Activated gamma-delta T cell treated with anti-CD3 and anti-CD28 coated beads, Interleukin-2, amount 50 U/mL, for 16 hours (primary cell): Measurements from ENCODE around the gene RPH3AL.

Experiments used
- DNase-seq: peaks from one replicate; pipeline ENCODE4 v3.0.0-alpha.2; 2020; ENCODE audit warnings: low read depth

RPH3AL gene

DNA sequence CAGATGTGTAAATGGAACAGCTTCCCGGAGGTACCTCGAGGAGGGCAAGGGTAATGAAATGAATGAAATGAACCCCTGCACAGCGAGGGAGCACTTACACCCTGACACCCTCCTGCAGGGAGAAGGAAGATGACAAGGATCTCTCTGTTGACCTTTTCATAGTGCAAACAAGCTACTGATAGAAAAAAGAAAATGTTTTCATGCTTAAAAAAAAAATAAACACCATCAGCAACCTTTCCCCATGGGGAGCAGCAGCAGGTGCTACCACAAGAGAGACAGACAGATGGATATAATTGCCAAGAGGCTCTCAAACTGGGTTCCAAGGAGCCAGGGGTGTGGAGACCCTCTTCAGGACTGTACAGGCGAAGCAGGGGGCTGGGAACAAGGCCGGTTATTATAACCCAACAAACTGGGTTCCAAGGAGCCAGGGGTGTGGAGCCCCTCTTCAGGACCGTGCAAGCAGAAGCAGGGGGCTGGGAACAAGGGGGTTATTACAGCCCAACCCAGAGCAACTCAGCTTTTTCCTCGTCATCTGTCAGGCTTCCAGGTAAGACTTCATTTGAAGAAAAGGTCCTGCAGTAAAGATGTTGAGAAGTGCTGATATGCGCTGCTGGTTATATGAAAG lies 718 bp upstream of the RPH3AL start:
- DNase-seq: no peak

DNA sequence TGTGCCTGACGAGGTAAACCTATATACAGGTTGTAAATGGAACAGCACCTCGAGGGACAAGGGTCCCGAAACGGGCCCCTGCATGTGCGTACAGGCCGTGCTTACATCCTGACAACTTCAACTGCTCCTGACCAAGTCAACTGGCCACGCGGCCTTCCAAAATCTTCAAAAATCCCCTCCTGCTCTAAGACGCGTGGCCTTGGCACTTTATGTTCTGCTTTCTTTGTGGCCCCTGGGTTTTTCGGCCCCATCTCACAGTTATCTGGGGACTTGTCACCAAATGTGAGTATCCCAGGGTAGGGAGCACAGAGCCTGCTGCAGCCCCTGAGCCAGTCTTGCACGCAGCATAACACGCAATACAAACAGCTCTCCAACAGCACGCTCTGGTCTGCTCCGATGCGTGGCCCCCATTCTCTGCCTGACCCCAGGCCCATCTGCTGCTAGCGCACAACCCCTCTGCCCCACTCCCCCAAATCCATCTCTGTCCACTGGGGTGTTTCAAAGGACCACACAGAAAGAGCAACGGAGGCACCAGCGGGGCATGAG lies 659 bp downstream of the RPH3AL start:
- no peak for DNase-seq

DNA sequence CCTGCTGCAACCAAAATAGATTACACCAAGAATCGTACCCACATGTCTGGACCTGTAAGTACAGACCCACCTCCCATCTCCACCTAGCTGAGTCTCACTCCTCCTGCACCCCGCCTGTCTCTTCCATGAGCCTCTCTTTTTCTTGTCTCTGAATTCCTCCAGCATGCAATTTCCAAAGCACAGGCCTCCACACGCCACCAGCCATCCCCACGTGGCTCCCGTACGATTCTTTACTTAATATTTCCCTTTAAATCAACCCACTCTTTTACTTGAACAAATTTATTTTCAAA lies 1.2 kb downstream of the RPH3AL start:
- DNase-seq: no peak

DNA sequence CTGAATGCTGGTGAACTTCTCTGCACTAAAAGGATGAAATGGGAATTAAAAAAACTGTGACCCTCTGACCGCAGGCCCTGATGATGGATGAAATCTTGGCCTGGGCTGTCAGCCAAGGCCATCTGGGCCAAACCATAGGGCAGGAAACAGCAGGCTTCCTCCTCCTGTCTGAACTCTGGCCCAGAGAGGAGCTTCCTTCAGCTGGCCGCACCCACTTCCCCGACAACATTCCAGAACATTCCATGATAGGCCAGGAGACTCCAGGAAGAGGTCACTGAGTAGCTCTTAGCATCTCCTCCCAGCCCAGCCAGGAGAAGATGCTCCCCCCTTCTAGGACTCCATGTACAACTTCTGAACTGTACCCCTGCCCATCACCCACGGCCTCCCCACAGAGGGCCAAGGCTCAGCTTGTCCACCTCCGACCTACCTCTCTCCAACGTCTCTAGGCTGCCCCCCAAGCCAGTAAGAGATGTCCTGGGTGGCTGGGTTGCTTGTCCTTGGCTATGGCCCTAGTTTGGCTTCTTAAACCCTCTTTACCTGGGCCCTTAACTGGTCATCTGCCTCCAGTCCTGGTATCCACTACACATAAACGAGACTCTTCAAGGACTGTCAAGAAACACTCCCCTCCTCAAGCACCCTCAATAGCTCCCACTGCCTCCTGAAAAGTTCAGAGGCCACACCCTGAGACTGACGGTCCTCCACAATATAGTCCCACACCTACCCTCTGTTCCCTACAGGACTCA lies 1.7 kb downstream of the RPH3AL start:
- no peak for DNase-seq

DNA sequence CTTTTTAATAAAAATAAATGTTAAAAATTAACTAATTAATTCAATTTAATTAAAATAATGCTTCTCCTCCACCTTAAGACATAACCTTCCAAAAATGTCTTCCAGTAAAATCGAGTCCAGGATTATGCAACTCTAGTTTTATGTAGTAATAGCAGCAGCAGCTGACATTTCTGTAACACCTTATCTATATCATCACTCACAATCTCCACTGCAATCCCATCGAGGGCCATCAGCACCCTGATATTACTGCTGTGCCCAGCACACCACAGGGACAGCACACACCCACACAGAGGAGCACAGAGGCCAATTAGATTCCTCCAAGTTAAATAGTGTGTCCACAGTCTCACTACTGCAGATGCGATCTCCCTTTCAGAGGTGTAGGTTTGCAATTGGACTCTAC lies 2.9 kb downstream of the RPH3AL start:
- no peak for DNase-seq

DNA sequence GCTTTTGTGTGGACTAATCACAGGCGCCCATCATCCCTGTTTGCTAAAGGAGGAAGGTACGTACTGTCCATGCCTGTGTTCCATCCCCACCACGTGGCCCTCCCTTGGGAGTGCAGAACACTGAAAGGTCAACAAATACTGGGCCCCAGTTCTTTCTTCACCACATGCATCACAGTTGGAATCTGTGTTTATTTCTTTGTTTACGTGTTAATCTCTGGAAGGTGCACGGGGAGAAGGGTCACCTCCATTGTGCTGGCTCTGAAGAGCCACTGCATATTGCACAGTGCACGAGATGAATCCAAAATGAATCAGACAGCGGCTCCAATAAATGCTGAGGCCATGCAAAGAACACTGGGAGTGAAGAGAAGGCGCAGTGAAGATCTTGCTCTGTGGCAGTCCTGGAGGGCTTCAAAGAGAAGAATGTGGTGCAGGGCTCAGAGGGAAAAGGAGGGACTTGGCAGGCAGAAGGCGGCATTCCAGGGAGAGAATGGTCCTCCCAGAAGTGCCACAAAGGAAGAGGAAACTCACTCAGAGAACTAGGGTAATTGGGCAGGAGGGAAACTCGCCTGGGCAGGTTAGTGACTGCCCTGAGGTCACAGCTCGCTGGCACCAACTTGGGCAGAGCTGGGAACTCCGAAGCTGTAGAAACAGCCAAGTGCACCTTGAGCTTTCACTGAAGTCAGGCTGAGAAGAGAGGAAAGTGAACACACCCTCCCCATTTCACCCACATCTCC lies 3.7 kb downstream of the RPH3AL start:
- no peak for DNase-seq

DNA sequence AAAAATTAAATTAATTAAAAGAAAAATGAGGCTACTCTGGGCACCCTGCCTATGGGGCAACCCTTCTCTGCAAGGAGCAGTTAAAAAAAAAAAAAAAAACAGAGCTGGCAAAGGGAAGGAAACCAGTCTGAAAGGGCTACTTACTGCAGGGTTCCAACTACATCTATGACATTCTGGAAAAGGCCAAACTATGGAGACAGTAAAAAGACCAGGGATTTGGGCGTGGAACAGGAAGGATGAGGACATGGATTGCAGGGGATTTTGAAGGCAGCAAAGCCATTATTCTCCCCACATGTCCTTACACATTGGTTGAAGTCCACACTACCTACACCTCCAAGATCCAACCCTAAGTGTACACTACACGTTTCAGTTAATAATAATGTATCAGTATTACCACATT lies 4.6 kb downstream of the RPH3AL start:
- DNase-seq: no peak

DNA sequence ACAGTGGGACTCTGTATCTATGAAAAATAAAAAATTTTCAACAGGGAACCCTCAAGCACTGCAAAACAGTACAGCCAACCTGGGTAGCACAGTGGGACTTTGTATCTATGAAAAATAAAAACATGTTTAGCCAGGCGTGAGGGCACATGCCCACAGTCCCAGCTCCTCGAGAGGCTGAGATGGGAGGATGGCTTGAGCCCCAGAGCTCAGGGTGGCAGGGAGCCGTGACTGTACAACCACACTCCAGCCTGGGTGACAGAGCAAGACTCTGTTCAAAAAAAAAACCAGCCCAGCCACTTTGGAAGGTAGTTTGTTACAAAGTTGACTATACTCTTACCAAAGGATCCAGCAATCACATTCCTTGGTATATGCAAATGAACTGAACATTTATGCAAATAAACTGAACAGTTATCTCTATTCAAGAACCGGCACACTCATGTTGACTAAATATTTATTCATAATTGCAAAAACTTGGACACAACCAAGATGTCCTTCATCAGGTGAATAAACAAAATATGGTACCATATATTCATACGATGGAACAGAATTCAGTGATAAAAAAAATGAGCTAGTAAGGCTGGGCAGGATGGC lies 5.2 kb downstream of the RPH3AL start:
- no peak for DNase-seq

DNA sequence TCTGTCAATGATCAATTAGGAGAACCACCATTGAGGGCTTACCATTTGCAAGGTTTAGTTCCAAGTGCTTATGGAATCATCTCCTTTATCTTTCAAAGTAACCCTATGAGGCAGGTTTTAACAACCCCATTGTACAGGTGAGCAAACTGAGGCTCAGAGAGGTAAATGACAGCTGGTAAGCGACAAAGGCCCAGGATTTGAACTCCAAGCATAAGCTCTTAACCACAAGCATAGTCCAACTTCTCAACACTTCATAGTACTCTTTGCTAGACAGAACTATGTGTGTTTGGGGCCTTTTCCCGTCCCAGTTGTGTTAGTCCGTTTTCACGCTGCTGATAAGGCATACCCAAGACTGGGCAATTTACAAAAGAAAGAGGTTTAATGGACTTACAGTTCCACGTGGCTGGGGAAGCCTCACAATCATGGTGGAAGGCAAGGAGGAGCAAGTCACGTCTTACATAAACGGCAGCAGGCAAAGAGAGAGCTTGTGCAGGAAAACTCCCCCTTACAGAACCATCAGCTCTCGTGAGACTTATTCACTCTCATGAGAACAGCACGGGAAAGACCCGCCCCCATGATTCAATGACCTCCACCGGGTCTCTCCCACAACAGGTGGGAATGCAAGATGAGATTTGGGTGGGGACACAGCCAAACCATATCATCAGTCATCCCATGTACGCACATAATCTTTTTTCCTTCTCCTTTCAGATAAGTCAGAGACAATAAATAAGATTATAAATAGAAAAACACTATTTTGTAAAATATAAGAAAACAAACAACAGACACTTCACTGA lies 6.4 kb downstream of the RPH3AL start:
- no peak for DNase-seq

DNA sequence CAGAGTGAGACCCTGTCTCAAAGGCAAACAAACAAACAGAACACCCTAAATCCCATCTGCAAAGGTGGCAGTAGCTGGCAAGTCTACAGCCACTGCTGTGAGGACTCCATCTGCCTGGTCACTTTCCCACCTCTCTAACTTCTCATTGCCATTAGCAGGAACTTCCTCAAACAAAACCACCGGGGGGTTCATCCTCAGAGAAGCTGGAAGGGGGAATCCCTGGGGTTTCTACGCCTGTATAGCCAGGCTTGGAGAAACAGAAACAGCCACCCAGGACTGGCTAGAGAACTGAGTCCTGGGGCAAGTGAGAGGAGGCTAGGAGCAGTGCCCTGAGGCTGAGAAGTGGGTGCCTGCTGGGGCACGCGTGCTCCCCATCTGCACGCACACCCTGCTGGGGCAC lies 7.3 kb downstream of the RPH3AL start:
- DNase-seq: no peak

DNA sequence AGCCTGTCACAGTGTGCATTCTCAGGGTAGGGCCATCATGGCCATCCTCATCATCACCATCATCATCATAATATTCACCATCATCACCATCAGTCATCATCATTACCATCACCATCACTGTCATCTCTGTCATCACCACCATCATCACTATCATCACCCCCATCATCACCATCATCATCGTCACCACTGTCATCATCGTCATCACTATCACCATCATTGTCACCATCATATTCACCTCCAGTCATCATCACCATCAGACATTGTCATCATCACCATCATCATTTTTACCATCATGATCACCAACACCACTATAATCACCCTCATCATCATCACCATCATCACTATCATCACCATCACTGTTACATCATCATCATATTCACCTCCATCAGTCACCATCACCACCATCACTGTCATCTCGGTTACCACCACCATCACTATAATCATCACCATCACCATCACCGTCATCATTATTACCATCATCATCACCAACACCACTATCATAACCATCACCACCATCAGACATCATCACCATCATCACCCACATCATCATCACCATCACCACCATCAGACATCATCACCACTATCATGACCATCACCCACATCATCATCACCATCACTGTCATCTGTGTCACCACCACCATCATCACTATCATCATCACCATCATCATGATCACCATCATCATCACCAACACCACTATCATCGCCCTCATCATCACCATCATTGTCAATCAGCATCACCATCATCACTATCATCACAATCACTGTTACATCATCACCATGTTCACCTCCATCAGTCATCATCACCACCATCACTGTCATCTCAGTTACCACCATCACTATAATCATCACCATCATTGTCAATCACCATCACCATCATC lies 8.5 kb downstream of the RPH3AL start:
- DNase-seq: no peak

DNA sequence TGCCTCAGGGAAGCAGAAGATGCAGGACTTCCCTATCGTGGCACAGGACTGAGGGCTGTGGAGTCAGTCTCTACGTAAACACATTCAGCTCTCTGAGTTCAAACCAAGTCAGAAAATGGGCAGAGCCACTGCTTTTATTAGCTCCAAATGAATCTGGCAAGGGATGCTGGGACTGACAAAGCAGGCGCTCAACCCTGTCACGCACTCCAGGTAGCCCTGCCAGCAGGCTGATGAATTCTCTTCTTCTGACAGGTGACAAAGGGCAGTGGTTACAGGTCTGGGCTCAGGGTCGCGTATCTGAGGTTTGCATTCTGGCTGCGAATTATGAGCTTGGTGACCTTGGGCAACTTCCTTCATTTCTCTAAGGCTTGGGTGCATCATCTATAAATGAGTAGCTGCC lies 9.4 kb downstream of the RPH3AL start:
- DNase-seq: no peak

DNA sequence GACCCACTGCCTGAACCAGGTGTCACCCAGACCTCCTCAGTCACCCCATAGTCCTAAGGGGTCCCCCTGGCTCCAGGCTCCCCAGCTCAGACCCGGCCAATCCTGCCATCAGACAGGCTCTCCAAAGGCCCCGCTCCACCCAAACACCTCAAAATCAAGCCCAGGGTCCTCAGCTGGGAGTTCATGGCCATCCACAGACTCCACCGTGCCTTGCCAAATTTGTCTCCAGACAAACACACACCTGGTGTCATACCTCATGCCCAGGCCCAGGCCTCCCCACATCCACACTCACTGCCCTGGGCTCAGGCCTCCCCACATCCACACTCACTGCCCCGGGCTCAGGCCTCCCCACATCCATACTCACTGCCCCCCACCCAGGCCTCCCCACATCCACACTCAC lies 12.5 kb downstream of the RPH3AL start:
- no peak for DNase-seq

DNA sequence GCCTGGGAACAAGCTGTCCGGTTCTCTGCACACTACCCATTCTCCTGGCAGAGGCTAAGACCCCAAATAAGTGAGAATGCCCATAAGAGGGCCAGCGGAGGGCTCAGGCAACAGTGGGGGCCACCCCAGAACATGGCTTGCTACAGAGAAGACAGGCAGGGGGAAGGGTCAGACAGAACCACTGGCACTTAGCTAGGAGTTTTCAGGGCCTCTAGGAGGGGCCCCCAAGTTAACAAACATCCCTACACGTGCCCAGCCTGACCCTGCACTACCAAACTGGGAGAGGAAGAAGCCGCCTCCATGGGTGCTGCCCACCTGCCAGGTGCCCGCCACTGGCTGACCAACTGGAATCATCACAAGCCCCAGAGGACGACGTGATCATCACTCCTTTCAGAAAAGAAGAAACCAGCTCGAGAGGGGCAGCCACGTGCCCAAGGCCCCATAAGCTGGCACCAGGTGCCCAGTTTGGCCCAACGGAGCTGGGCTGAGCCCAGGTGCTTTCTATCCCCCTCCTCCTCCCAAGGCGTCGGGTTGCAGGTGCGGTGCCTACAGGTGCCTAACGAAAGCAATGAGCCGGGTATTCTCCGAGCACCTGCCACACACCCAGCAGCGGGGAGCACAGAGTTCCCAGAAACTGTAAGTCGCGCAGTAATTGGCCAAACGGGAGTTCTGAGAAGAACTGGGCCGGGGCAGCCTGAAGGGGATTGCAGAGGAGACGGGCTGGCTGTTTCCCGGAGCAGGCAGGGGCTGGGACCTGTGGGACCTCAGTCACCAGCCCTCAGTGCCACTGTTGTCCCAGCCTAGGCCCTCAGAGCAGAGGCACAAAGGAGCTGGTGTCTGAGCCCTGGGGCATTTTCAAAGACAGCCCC lies 13.2 kb downstream of the RPH3AL start:
- no peak for DNase-seq

DNA sequence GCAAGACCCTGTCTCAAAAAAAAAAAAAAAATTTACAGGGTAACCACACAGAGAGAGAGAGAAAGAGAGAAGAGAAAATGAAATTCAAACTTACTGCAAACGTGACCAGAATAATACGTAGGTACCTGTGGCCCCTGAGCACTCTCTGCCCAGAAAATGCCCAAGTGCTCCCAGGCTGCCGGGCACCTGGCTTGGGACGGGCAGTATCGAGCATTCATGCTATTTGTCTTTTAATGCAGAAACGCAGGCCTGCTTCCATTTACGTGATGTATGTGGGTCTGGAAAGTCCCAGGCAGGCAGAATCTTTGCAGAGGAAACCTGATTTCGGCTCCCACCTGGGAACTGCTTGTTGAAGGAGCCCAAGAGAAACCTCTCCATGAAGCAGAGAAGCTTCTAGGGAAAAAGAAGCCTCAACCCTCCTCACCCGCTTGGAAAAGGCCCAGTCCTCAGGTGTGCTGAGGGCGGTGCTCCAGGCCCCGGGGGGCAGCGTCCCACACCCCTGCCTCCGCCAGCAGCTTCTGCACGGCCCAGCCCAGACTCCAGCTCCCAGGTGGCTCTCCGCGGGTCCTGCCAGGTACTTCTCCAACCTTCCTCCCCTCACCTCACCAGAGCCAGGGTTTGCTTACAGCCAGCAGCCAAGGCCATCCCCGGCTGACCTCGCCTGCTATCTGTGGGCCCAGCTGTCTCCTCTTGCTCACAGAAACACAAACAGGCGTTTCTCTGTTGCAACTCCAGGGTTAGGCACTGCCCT lies 14.0 kb downstream of the RPH3AL start:
- DNase-seq: no peak

DNA sequence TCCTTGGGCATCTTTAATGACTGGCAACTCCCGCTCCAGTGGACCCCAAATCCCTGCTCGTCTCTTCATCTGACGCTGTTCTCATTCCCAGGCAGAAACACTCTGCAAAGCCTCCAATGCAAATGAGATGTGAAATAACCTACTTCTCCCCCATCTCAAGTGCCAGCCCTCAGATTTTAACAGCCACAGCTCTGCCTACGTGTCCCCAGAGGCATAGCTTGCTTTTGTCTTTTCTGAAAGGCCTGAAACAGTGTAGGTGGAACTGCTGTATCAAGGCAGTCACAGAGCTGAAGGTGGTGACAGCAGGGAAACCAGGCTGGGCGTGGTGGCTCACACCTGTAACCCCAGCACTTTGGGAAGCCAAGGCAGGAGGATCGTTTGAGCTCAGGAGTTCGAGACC lies 14.7 kb downstream of the RPH3AL start:
- no peak for DNase-seq

DNA sequence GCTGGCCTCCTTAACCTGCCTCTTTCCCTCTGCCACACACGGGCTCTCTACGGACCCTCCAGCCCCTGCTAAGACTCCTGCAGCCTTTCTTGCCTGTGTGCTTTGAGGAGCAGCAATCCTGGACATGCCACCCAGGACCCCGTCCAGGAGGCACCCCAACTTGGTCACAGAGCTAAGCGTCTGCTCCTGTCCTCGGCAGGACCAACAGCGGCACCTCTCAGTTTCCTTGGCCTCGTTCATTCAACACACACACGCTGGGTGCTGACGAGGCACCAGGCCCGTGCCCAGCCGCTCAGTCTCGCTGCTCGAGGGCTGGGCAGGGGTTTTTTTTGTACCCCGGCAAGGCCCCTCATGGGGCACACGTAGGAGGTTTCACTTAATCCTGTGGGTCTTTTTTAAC lies 15.2 kb downstream of the RPH3AL start:
- DNase-seq: no peak

DNA sequence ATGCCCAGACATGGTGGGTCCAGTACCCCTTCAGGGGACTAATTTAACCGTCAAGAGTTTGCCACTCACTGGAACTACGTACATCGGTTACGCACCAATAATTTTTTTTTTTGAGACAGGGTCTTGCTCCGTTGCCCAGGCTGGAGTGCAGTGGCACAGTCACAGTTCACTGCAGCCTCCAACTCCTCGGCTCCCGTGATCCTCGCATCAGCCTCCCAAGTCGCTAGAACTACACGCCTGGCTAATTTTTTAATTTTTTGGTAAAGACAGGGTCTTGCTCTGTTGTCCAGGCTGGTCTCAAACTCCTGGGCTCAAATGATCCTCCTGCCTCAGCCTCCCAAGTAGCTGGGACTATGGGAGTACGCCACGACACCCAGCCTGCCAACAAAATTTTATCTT lies 15.6 kb downstream of the RPH3AL start:
- DNase-seq: no peak
